Glutamatergic neuron (in vitro differentiated cells): ENCODE data around the gene OTX1. TPM values are rescaled to one million over a fixed set of nuclear protein-coding genes. Genes with fewer than 3 reads are reported as not detected.
"Not testable (repeated sequence)": the region's sequence is repeated elsewhere in the genome, so short reads cannot be mapped to it uniquely, and the experiment has no call there.

ENCODE experiments used
- DNase-seq: peaks from one replicate; pipeline ENCODE4 v3.0.0; 2022
- H3K27ac Mint-ChIP-seq: one replicate; pipeline ENCODE4 v1.8.0; 2020; ENCODE audit warnings: mild to moderate bottlenecking, mixed read lengths, inconsistent platforms; ENCODE audit not compliant: unreplicated experiment
- H3K27me3 Mint-ChIP-seq: one replicate; pipeline ENCODE4 v1.8.0; 2020; ENCODE audit warnings: mild to moderate bottlenecking, moderate library complexity, mixed read lengths, inconsistent platforms; ENCODE audit not compliant: unreplicated experiment
- H3K36me3 Mint-ChIP-seq: one replicate; pipeline ENCODE4 v1.8.0; 2020; ENCODE audit warnings: mild to moderate bottlenecking, mixed read lengths, inconsistent platforms; ENCODE audit not compliant: unreplicated experiment
- H3K4me1 Mint-ChIP-seq: one replicate; pipeline ENCODE4 v1.8.0; 2020; ENCODE audit warnings: mild to moderate bottlenecking, low read depth, mixed read lengths, inconsistent platforms; ENCODE audit not compliant: unreplicated experiment
- H3K4me3 Mint-ChIP-seq: one replicate; pipeline ENCODE4 v1.8.0; 2020; ENCODE audit warnings: mild to moderate bottlenecking, mixed read lengths, inconsistent platforms; ENCODE audit not compliant: unreplicated experiment
- H3K9me3 Mint-ChIP-seq: one replicate; pipeline ENCODE4 v1.8.0; 2020; ENCODE audit warnings: mild to moderate bottlenecking, moderate library complexity, mixed read lengths, inconsistent platforms; ENCODE audit not compliant: unreplicated experiment
- CTCF ChIP-seq: fragments of 200-600 bp; sonication (generic); IDR thresholded peaks from one replicate; pipeline ENCODE4 v1.5.0; 2021; ENCODE audit not compliant: partially characterized antibody, unreplicated experiment
- total RNA-seq: library from RNA; stranded (reverse); fragmentation: NEBNext Ultra II Directional; extraction: Animal tissue kit (Norgen Biotek cat#: 25700); gene quantifications from one replicate; pipeline ENCODE4 v1.2.1, GENCODE V29; 2021; ENCODE audit not compliant: unreplicated experiment

Gene OTX1
- total RNA-seq, 1 donor from 2014 or later = 0.15 TPM

- H3K27me3 Mint-ChIP-seq = no peaks in the 10 kb centered on the region
- H3K36me3 Mint-ChIP-seq = no peaks in the 10 kb centered on the region
- H3K4me1 Mint-ChIP-seq = no peaks in the 10 kb centered on the region
Observed at GRCh38 chr2:63009490-63009889, 41.1 kb upstream of the OTX1 start.

GRCh38 chr2:63012541-63012940 lies 38.1 kb upstream of the OTX1 start:
- H3K4me1 Mint-ChIP-seq = no peaks in the 10 kb centered on the region
- no peak overlapping the region for H3K27ac Mint-ChIP-seq
- DNase-seq = no peak
- no peaks in the 10 kb centered on the region for H3K27me3 Mint-ChIP-seq
- no peak overlapping the region for H3K4me3 Mint-ChIP-seq
- TF ChIP-seq CTCF = no peak
- H3K9me3 Mint-ChIP-seq = no peaks in the 10 kb centered on the region
- no peaks in the 10 kb centered on the region for H3K36me3 Mint-ChIP-seq

More at GRCh38 chr2:63009490-63009889, 41.1 kb upstream of the OTX1 start:
- H3K4me3 Mint-ChIP-seq = no peak overlapping the region
- H3K9me3 Mint-ChIP-seq = no peaks in the 10 kb centered on the region
- TF ChIP-seq CTCF = no peak
- no peak for DNase-seq
- H3K27ac Mint-ChIP-seq = no peak overlapping the region

- no peaks in the 10 kb centered on the region for H3K36me3 Mint-ChIP-seq
Observed at GRCh38 chr2:63013438-63013837, 37.2 kb upstream of the OTX1 start.

GRCh38 chr2:63015389-63015788 lies 35.2 kb upstream of the OTX1 start:
- Mint-ChIP-seq H3K36me3 (no peaks in the 10 kb centered on the region), H3K4me3 (no peak overlapping the region), H3K4me1 (no peaks in the 10 kb centered on the region), H3K27me3 (no peaks in the 10 kb centered on the region), H3K9me3 (no peaks in the 10 kb centered on the region), H3K27ac (no peak overlapping the region)
- no peak for DNase-seq
- TF ChIP-seq CTCF = no peak

More at GRCh38 chr2:63013438-63013837, 37.2 kb upstream of the OTX1 start:
- DNase-seq = no peak
- H3K27me3 Mint-ChIP-seq = no peaks in the 10 kb centered on the region
- no peaks in the 10 kb centered on the region for H3K4me1 Mint-ChIP-seq
- no peaks in the 10 kb centered on the region for H3K9me3 Mint-ChIP-seq
- no peak for TF ChIP-seq CTCF
- no peak overlapping the region for H3K4me3 Mint-ChIP-seq
- no peak overlapping the region for H3K27ac Mint-ChIP-seq

- no peak for TF ChIP-seq CTCF
- H3K4me1 Mint-ChIP-seq = no peaks in the 10 kb centered on the region
- no peak for DNase-seq
- H3K27ac Mint-ChIP-seq = no peak overlapping the region
- no peaks in the 10 kb centered on the region for H3K9me3 Mint-ChIP-seq
- H3K4me3 Mint-ChIP-seq = no peak overlapping the region
- H3K36me3 Mint-ChIP-seq = no peaks in the 10 kb centered on the region
- H3K27me3 Mint-ChIP-seq = peaks cover 2% of the 10 kb centered on the region
Observed at GRCh38 chr2:63018439-63018838, 32.2 kb upstream of the OTX1 start.

GRCh38 chr2:63019686-63020085 lies 30.9 kb upstream of the OTX1 start:
- H3K36me3 Mint-ChIP-seq, DNase-seq, H3K27me3 Mint-ChIP-seq, H3K4me3 Mint-ChIP-seq, H3K4me1 Mint-ChIP-seq, H3K27ac Mint-ChIP-seq, H3K9me3 Mint-ChIP-seq: not testable (repeated sequence)
